ENCODE measurements around the gene KANSL1.

GRCh38 chr17:45980855-45981254 lies 212.4 kb downstream of the KANSL1 start:
- no peak for TF ChIP-seq EZH2phosphoT487 (IDR thresholded peaks at IDR 0.05; ENCODE audit: borderline replicate concordance, low read length)
- TF ChIP-seq CTCF (IDR thresholded peaks at IDR 0.05; ENCODE audit: low read depth, low read length, poor library complexity, severe bottlenecking): no peak

Data from DOHH2 (cell line).